ENCODE results near the gene UBALD1.

DNA sequence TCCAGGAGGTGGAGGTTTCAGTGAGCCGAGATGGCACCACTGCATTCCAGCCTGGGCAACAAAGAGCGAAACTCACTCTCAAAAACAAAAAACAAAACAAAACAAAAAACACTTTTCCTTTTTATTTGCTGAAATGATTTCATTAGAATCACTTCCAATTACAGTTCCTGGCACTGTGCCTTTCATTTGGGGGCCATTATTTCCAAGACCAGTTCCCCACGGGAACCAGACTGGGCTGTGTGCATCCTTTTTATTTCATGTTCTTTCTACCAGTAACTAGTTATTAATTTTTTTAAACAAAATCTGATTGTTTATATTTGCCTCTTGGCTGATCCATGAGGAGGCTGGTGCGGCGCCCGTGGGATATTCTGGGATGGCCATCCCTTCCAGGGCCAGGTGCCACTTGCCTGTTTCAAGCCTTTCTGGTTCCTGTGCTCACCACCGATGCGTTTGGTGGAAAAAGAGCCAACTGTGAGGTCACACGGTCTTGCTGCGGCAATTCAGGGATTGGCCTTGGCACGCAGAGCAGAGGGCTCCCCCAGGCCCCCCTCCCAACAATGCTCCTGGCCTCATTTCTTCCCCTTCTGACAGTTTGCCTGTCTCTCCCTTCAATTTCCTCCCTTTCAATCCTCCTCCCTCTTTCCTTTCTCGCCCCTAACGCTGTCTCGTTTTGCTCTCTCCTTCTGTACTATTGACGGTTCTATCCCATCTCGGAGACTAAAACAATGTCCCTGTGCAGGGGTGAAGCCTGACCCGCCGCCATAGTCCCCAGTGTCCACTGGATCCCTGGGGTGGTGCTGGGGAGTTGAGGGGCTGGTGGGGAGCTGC lies 13.4 kb downstream of the UBALD1 start:
- TF ChIP-seq, protein P1, sequence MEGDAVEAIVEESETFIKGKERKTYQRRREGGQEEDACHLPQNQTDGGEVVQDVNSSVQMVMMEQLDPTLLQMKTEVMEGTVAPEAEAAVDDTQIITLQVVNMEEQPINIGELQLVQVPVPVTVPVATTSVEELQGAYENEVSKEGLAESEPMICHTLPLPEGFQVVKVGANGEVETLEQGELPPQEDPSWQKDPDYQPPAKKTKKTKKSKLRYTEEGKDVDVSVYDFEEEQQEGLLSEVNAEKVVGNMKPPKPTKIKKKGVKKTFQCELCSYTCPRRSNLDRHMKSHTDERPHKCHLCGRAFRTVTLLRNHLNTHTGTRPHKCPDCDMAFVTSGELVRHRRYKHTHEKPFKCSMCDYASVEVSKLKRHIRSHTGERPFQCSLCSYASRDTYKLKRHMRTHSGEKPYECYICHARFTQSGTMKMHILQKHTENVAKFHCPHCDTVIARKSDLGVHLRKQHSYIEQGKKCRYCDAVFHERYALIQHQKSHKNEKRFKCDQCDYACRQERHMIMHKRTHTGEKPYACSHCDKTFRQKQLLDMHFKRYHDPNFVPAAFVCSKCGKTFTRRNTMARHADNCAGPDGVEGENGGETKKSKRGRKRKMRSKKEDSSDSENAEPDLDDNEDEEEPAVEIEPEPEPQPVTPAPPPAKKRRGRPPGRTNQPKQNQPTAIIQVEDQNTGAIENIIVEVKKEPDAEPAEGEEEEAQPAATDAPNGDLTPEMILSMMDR (IDR thresholded peaks at IDR 0.05), result no peak
- no peak for TF ChIP-seq POLR2A (IDR thresholded peaks at IDR 0.05)
